Activated naive CD4-positive, alpha-beta T cell treated with anti-CD3 and anti-CD28 coated beads for 36 hours (primary cell): Measurements from ENCODE around the gene GRM7. TPM values are rescaled to one million over a fixed set of nuclear protein-coding genes. Genes with fewer than 3 reads are reported as not detected.

Experiments
- CTCF ChIA-PET: fragments of 350-600 bp; sonication (Branson Sonifier 250); formaldehyde crosslinking; loops from one replicate; lab custom pipeline; 2021; ENCODE audit warnings: antibody characterized with exemption; lab: Charles Lee
- DNase-seq: peaks from one replicate; pipeline ENCODE4 v3.0.0-alpha.2; 2020
- H3K27ac Mint-ChIP-seq: one replicate; pipeline ENCODE4 v1.8.0; 2021; ENCODE audit warnings: mild to moderate bottlenecking, mixed read lengths
- H3K27me3 Mint-ChIP-seq: one replicate; pipeline ENCODE4 v1.8.0; 2021; ENCODE audit warnings: low read depth, mixed read lengths
- H3K36me3 Mint-ChIP-seq: one replicate; pipeline ENCODE4 v1.8.0; 2021; ENCODE audit warnings: low read depth, mixed read lengths
- H3K4me1 Mint-ChIP-seq: one replicate; pipeline ENCODE4 v1.8.0; 2021; ENCODE audit warnings: low read depth, mixed read lengths
- H3K4me3 Mint-ChIP-seq: one replicate; pipeline ENCODE4 v1.8.0; 2021; ENCODE audit warnings: mild to moderate bottlenecking, moderate library complexity, mixed read lengths
- H3K9me3 Mint-ChIP-seq: one replicate; pipeline ENCODE4 v1.8.0; 2021; ENCODE audit warnings: mixed read lengths
- intact Hi-C: fragments of 100-400 bp; cut with micrococcal nuclease; formaldehyde crosslinking; loops from one replicate; pipeline ENCODE4 v1.15.1; 2023
- total RNA-seq, 2 experiments: library from RNA; stranded (reverse); gene quantifications; one replicate each; pipeline ENCODE4 v1.2.3, GENCODE V29; 2021

Gene GRM7
- total RNA-seq, 2 experiments from 2014 or later = not detected

DNA sequence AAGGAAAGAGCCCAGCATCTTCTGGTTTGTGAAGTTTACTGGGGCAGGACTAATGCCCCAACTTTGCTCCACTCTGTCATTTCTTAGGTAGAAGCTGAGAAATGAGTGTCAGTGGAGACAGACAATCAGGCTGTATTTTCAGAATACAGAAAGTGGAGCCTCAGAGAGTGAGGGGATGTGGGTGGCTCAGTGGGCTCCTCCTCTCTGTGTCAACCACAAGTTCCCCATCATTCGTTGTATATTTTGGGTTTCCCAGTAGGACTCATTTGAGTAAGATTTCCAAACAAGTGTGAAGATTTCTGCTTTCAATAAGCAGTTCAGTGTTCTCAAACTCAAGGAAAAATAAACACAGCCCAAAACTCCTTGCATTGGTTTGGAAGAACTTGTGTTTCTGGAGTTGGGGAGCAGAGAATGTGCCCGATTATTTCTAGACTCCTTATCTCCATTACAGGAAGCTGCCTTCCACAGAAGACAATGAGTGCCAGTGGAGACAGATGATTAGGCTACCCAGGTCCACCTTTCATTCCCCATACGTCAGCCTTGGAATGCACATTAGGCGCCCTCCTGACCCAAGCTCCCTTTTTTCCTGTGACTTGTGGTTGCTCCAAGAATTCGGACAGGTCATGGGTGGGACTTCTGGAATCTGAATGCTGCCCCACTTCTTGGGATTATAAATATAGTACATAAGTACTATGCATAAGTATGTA lies 848.6 kb downstream of the GRM7 start:
- CTCF ChIA-PET = no interaction called here
- Mint-ChIP-seq H3K36me3 (no peaks in the 10 kb centered on the region), H3K27ac (no peak overlapping the region), H3K27me3 (no peaks in the 10 kb centered on the region), H3K4me3 (no peak overlapping the region), H3K9me3 (no peaks in the 10 kb centered on the region), H3K4me1 (peaks cover 11% of the 10 kb centered on the region)
- intact Hi-C loops = no loop called here
- no peak for DNase-seq

DNA sequence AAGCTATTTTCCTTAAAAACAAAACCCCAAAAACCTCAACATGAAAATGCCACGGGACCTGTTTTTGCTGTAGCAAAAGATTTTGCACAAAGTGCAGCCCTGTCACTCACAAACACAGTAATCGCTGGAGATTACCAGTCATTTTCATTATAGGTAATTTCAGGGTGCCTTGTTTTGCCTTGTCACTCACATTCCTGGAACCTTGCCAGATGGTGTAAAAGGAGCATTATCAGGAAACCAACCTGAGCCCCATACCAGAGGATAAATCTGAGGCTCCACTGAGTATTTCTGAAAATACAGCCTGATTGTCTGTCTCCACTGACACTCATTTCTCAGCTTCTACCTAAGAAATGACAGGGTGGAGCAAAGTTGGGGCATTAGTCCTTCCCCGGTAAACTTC lies 849.4 kb downstream of the GRM7 start:
- DNase-seq = peak; percentile 8
- no peaks in the 10 kb centered on the region for H3K9me3 Mint-ChIP-seq
- H3K36me3 Mint-ChIP-seq = no peaks in the 10 kb centered on the region
- H3K4me1 Mint-ChIP-seq = peaks cover 11% of the 10 kb centered on the region
- CTCF ChIA-PET = no interaction called here
- no peak overlapping the region for H3K4me3 Mint-ChIP-seq
- intact Hi-C loops = no loop called here
- no peak overlapping the region for H3K27ac Mint-ChIP-seq
- H3K27me3 Mint-ChIP-seq = no peaks in the 10 kb centered on the region

DNA sequence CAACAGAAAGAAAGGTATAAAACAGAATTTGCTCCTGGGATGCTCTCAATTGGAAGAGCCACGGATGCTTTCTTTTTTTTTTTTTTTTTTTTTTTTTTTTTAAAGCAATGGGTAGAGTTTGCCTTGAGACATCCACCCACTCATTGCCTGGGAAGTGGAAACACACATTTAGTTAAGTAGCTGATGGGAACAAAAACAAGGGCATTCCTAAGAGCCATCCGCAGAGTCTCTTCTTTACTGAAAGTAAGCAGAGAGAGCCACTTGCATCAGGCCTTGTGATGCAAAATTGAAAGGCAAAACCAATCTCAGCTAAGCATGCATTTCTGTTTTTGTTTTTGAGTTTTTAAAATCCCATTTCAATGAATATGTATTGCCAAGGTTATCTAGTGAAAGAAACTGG lies 852.8 kb downstream of the GRM7 start:
- Mint-ChIP-seq H3K36me3 (no peaks in the 10 kb centered on the region), H3K4me1 (peaks cover 7% of the 10 kb centered on the region), H3K27me3 (no peaks in the 10 kb centered on the region), H3K27ac (no peak overlapping the region), H3K9me3 (no peaks in the 10 kb centered on the region), H3K4me3 (no peak overlapping the region)
- intact Hi-C loops = no loop called here
- no peak for DNase-seq
- CTCF ChIA-PET = no interaction called here

DNA sequence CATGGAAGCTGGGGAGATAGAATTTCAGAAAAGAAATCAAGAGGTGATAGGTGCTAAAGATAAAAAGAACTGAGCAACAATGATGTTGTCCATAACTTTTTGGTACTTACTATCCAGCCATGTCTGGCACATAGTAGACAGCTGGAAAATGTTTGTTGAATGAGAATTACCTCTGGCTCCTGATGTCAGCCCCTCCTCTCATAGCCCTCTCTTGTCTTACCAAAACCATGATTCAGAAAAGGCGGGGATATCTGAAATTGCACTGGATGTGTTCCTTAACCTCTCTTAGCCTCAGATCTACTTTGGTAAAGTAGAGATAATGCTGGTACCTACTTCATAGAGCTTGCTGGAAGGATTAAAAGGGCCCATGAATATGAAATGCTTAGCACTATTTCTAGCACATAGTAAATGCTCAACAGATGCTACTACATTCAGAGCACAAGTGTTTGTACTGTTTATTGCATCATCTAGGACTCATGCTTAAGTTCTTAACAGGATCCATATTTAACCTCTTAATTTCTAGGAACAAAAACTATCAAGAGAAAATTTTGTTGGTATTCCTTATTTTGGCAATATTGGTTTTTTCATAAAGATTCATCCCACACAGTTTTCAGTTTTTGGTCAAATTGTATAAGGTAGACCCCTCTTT lies 859.9 kb downstream of the GRM7 start:
- Mint-ChIP-seq H3K27me3 (no peaks in the 10 kb centered on the region), H3K4me3 (no peak overlapping the region), H3K27ac (no peak overlapping the region), H3K9me3 (no peaks in the 10 kb centered on the region), H3K36me3 (no peaks in the 10 kb centered on the region), H3K4me1 (no peaks in the 10 kb centered on the region)
- intact Hi-C loops = no loop called here
- CTCF ChIA-PET = no interaction called here
- DNase-seq = no peak

DNA sequence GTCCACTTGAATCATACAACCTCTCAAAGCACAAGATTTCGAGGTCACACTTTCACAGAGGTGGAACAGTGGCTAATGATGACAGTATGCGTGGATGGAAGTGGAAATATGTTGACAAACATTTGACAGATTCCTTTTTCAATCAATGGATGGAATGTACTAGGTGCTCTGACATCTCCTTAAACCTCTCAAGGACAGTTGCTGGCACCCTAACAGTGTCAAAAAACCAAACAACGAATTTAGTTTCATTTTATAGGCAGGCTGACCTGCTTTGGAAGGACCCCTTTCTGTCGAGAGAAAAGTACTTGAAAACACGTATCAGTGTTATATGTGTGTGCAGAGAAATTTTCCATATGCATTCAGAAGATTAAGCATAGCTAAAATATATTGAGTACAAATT lies 861.0 kb downstream of the GRM7 start:
- H3K4me3 Mint-ChIP-seq = no peak overlapping the region
- no peaks in the 10 kb centered on the region for H3K27me3 Mint-ChIP-seq
- H3K36me3 Mint-ChIP-seq = no peaks in the 10 kb centered on the region
- no peaks in the 10 kb centered on the region for H3K4me1 Mint-ChIP-seq
- CTCF ChIA-PET = no interaction called here
- intact Hi-C loops = no loop called here
- no peaks in the 10 kb centered on the region for H3K9me3 Mint-ChIP-seq
- H3K27ac Mint-ChIP-seq = no peak overlapping the region
- no peak for DNase-seq

DNA sequence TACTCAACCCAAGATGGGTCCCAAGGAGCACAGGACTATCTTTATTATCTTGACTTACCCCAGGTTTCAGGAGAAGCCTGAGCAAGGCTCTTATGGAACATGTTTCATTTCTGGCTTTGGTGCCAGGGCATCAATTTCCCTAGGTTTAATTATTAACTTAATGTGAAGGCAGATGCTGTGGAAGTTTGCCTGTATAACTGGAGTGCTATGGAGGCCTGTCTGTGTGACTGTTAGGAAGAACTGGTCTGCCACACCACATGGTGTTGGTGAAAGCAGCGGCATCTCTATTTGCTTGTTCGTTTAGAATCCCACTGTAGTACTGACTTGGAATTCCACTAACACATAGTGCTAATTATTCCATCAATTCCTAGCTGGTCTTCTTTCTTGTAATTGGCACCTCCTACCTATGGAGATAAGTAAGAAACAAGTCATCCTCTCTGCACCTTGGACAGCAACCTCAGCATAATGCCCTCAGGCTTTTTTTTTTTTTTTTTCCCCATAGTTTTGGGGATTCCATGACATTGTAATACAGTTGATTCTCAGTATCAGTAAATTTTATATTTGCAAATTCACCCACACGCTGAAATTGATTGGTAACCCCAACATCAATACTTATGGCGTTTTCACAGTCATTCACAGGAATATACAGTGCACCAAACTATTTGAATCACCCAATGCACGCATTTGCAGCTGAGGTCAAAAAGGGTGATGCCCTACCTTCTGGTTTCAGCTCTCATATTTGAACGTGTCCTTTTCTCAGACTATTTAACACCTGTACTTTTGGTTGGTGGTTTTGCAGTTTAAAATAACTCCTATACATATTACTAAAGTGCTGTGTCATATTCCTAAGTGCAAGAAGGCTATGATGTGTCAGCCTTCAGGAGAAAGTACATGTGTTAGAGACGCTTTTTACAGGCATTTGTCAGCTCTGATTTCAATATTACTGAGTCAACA lies 867.9 kb downstream of the GRM7 start:
- intact Hi-C loops = no loop called here
- no peaks in the 10 kb centered on the region for H3K4me1 Mint-ChIP-seq
- H3K36me3 Mint-ChIP-seq = no peaks in the 10 kb centered on the region
- DNase-seq = no peak
- H3K27ac Mint-ChIP-seq = no peak overlapping the region
- H3K4me3 Mint-ChIP-seq = no peak overlapping the region
- H3K9me3 Mint-ChIP-seq = no peaks in the 10 kb centered on the region
- H3K27me3 Mint-ChIP-seq = no peaks in the 10 kb centered on the region
- CTCF ChIA-PET = no interaction called here

DNA sequence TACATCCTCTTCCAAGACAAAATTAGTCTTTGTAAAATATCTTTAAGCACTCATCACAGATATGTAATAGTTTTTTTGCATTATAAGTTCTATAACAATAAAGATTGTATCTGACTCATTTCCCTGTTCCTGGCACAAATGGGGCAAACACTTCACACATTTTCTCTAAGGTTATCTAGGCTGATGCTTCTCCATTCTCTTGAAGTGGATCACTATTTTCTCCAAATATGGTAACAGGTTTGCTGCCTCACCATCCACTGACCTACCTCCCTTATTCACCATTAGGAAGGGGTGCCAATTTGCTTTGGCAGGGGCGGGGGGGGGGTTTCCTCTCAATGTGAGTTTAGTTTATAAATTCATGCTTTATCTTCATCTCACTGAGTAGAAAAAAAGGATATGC lies 873.0 kb downstream of the GRM7 start:
- Mint-ChIP-seq H3K4me1 (no peaks in the 10 kb centered on the region), H3K27me3 (no peaks in the 10 kb centered on the region), H3K4me3 (no peak overlapping the region), H3K9me3 (no peaks in the 10 kb centered on the region), H3K36me3 (no peaks in the 10 kb centered on the region), H3K27ac (no peak overlapping the region)
- CTCF ChIA-PET = no interaction called here
- intact Hi-C loops = no loop called here
- no peak for DNase-seq

DNA sequence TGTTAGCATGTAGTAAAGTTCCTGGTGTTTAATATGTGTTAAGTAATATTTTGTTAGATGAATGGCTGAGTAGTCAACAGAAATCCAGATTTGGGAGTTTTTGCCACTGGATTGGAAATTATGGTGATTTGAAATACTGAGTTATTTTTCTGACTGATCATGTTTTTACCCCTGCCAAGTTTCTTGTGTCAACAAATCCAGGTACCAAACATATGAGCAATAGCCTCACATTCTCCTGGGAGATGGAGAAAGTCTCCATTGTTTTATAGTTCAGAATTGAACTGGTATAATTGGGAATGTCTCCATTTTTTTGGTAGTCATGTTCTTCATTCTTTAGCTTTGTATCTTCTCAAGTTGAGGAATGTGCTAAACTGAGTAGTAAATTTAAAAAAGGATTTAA lies 873.5 kb downstream of the GRM7 start:
- Mint-ChIP-seq H3K27me3 (no peaks in the 10 kb centered on the region), H3K4me3 (no peak overlapping the region), H3K36me3 (no peaks in the 10 kb centered on the region), H3K9me3 (no peaks in the 10 kb centered on the region), H3K27ac (no peak overlapping the region), H3K4me1 (no peaks in the 10 kb centered on the region)
- no peak for DNase-seq
- CTCF ChIA-PET = no interaction called here
- intact Hi-C loops = no loop called here

DNA sequence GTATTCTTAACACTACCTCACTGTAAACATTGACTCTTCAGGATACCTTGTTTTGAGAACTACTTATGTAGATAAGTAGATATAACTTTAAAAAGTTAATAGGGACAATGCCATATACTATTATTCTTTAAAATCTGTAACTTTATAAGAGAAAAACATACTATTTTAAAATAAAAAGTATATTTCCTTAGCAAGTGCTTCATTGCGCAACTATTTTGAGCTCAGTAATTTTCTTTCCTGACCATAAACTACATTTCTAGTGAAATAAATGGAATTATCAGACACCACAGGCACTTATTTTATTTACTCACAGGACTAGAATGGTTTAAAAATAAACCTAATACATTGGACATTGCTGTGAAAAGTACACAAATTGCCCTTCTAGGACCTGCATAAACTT lies 876.3 kb downstream of the GRM7 start:
- no peak overlapping the region for H3K27ac Mint-ChIP-seq
- intact Hi-C loops = no loop called here
- H3K27me3 Mint-ChIP-seq = no peaks in the 10 kb centered on the region
- no peaks in the 10 kb centered on the region for H3K4me1 Mint-ChIP-seq
- no peak for DNase-seq
- no peak overlapping the region for H3K4me3 Mint-ChIP-seq
- H3K36me3 Mint-ChIP-seq = no peaks in the 10 kb centered on the region
- no peaks in the 10 kb centered on the region for H3K9me3 Mint-ChIP-seq
- CTCF ChIA-PET = no interaction called here

DNA sequence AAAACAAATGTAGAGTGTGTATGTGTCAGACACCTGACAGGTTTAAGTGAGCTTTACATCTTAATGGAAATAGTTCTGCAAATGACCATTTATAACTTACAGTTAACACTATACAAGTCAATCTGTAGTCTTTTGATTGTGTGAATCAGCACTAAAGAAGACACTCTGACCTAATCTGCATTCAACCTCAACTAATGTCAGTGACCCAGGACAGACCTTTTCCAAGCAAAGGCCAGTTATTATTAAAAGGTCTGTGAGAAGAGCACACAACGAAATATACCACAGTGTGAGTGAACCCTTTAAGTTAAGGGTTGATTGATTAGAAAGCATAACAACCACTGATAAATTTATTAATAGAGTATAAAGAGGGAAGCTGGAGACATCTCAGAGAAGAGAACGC lies 878.8 kb downstream of the GRM7 start:
- H3K27ac Mint-ChIP-seq = no peak overlapping the region
- DNase-seq = no peak
- CTCF ChIA-PET = no interaction called here
- intact Hi-C loops = no loop called here
- H3K36me3 Mint-ChIP-seq = no peaks in the 10 kb centered on the region
- no peak overlapping the region for H3K4me3 Mint-ChIP-seq
- H3K9me3 Mint-ChIP-seq = no peaks in the 10 kb centered on the region
- no peaks in the 10 kb centered on the region for H3K4me1 Mint-ChIP-seq
- no peaks in the 10 kb centered on the region for H3K27me3 Mint-ChIP-seq

DNA sequence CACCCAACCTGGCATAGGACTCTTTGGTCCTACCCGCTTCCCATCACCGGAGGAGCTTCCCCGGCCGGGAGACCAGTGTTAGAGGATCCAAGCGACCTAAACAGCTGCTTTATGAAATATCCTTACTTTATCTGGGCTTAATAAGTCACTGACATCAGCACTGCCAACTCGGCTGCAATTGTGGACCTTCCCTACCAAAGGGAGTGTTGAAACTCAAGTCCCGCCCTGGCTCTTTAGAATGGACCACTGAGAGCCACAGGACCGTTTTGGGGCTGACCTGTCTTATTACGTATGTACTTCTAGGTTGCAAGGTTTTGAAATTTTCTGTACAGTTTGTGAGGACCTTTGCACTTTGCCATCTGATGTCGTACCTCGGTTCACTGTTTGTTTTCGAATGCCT lies 879.5 kb downstream of the GRM7 start:
- CTCF ChIA-PET = no interaction called here
- no peak for DNase-seq
- Mint-ChIP-seq H3K9me3 (no peaks in the 10 kb centered on the region), H3K4me3 (no peak overlapping the region), H3K27me3 (no peaks in the 10 kb centered on the region), H3K36me3 (no peaks in the 10 kb centered on the region), H3K4me1 (no peaks in the 10 kb centered on the region), H3K27ac (no peak overlapping the region)
- intact Hi-C loops = no loop called here

DNA sequence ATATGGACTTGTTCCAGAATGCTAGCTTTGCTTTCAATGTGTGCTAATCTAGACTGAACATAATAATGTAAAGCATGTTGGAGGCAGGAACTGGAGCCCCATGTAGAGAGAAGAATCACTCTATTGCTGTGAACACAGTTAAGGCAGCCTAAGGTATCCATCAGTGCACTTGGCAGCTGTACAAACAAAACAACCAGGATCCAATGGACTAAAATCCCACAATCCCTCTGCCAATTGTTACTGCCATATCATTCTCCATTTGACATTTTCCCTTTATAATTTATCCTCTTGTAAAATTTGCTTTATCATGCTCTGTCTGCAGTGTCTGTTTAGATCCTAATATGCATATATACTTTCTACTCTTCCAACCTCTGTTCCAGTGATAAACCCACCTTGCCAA lies 883.9 kb downstream of the GRM7 start:
- no peaks in the 10 kb centered on the region for H3K27me3 Mint-ChIP-seq
- no peak overlapping the region for H3K27ac Mint-ChIP-seq
- no peak overlapping the region for H3K4me3 Mint-ChIP-seq
- intact Hi-C loops = no loop called here
- H3K36me3 Mint-ChIP-seq = no peaks in the 10 kb centered on the region
- no peaks in the 10 kb centered on the region for H3K9me3 Mint-ChIP-seq
- no peak for DNase-seq
- no peaks in the 10 kb centered on the region for H3K4me1 Mint-ChIP-seq
- CTCF ChIA-PET = no interaction called here
